Non-pigmented ciliary epithelial cell (primary cell): ENCODE results near the gene GPR42.
A peak's percentile ranks its signal among the peaks of the same experiment; 100 is the strongest.
"Not testable (repeated sequence)": the region's sequence is repeated elsewhere in the genome, so short reads cannot be mapped to it uniquely, and the experiment has no call there.

ENCODE experiments used
- DNase-seq: peaks from one replicate; pipeline ENCODE4 v3.0.0-alpha.2; 2010; ENCODE audit warnings: low read depth

Gene GPR42

DNA sequence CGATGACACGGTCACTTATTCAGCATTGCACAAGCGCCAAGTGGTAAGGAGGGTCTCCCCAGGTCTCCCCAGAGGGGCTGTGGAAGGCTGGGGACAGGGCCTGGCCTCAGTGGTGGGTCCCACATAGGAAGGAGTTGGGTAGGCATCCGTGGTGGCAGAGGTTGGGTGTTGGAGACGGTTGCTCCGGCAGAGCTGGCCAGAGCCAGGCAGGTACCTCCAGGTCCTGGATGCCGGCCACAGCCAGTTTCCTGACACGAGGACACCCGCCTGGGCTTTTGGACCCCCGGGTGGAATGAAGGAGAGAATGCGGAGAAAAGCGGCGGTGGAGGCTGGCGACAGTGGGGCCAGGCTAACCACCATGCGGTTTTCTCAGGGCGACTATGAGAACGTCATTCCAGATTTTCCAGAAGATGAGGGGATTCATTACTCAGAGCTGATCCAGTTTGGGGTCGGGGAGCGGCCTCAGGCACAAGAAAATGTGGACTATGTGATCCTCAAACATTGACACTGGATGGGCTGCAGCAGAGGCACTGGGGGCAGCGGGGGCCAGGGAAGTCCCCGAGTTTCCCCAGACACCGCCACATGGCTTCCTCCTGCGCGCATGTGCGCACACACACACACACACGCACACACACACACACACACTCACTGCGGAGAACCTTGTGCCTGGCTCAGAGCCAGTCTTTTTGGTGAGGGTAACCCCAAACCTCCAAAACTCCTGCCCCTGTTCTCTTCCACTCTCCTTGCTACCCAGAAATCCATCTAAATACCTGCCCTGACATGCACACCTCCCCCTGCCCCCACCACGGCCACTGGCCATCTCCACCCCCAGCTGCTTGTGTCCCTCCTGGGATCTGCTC, 24.4 kb upstream of the GPR42 start:
- DNase-seq = no peak

DNA sequence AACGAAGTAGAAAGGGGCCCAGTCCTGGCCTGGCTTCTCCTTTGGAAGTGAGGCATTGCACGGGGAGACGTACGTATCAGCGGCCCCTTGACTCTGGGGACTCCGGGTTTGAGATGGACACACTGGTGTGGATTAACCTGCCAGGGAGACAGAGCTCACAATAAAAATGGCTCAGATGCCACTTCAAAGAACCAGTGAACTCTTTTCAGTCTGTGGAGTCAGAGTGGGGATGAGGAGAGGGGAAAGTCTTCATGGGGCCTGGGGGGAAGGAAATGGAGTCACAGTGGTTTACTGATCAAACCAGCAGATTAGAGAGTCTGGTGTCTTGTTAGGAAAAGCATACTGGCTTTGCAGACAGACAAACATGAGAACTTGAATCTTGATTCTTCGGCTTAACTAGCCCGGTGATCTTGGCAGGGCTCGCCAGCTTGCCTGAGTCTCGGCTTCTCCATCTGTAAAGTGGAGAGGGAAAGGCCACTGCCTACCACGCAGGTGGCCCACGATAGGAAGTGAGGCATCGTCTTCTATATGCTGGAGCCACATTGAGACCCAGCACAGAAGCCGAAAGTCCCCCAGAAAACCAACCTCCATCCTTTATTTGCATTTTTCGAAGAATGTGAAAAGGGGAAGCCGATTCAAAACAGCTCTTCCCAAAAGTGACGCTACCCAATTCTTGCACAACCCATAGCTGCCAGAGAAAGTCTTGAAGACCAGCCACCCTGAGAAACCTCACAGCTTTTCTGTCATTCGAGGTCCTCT, 23.5 kb upstream of the GPR42 start, which contains the start of gene FFAR1:
Gene FFAR1, plus strand, starts transcription at position 732 of the 759 bp plus-strand sequence. CDS start 3,650 bp downstream, outside the sequence.
- no peak for DNase-seq

DNA sequence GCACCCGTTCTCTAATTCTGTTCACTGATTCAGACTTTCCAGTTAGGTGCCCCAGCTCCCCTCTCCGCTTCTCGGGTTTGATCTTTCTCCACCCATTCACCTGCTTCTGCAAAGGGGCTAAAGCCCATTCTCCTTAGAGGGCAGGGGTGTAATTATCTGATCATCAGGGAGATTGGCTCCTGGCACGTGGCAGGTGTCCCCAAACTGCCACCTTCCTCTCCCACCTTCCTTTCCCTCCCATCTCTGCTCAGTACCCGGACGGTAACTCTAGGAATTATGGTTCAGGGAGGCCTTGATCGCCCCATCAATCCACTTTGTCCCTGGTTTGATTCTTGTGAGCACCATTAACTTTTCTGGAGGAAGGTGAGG, 23.0 kb upstream of the GPR42 start:
- no peak for DNase-seq

DNA sequence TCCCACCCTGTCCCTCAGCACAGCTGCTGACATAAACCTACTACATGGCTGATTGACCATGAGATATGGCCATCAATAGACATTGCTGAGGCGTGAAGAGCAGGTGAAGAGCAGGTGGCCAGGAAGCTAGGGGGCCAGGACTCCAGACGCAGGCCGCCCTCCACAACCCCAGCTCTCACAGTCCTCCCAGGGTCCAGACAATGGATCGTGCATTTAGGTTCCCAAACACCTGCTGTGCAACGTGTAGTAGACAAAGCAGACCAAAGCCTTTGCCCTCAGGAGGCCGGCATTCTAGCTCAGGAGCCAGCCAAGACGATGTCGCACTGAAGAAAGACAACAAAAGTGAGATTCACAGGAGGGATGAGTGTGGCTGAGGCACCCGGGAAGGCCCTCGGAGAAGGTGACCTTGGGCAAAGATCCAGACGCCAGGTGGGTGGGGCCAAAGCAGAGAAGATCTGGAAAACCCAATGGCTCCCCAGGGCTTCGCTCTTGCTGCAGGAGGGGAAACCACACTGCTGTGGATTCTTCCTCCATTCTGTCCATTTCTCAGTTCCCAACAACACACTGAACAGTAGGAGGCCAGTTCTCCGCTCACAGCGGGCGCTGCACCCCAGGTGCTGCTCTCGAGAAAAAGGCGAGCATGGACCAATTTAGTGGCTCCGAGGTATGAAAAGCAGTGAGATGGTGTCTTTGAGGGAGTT, 21.8 kb upstream of the GPR42 start:
- DNase-seq = no peak

DNA sequence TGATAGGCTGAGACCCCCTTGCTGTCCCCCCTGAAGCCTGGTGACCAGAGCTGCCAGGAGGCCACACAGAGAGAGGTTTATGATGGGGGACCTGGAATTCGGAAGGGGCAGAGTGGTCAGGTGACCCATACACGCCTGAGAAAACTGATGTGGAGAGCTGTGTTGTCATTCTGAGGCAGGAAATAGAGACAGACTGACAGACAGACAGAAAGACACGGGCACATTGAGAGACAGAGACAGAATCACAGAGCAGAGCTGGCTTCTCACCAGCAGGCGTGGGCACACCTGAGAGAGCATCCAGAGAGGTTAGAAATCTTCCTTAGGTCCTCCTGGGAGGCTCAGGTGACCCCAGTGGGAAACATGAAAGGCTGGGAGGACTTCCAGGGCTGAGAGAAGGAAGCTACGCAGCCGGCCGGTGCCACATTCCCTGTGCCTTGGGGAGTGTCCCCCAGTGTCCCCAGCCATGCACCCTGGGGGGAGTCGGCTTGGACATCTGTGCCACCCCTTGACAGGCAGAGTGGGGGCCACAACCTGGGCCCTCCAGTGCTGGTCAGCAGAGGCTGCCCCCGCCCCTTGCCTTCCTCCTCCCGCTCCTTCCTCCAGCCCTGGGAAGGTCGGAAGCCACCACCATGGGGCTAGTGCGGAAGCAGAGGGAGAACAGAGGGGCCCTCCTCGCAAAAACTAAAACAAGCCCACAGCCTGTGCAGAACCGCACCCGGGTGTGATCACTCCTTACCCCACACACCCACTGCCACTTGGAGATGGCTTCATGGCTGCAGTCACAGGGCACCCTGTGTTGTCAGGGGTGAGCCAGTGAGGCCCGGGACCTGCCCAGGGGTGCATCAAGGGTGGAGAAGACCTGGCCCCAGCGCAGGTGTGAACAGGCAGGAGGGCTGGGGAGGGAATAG, 21.0 kb upstream of the GPR42 start:
- no peak for DNase-seq

DNA sequence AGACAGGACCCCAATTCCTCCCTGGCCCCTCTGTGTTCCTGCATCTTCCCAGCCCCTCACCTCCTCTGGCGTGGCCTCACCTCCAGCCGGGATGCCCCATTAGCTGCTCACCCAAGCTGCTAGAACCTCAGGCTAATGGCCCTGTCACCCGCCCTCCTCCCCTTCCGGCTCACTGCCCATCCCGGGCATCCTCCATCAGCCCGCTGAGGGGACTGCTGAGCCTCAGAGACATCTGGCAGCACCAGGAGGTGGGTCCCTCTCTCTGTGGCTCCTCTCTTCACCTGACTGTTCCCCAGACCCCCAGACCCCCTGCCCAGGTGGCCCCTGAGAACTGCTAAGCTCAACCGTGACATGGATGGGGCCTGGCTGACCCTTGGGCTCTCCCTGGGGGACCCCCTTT, 20.3 kb upstream of the GPR42 start:
- DNase-seq = no peak

DNA sequence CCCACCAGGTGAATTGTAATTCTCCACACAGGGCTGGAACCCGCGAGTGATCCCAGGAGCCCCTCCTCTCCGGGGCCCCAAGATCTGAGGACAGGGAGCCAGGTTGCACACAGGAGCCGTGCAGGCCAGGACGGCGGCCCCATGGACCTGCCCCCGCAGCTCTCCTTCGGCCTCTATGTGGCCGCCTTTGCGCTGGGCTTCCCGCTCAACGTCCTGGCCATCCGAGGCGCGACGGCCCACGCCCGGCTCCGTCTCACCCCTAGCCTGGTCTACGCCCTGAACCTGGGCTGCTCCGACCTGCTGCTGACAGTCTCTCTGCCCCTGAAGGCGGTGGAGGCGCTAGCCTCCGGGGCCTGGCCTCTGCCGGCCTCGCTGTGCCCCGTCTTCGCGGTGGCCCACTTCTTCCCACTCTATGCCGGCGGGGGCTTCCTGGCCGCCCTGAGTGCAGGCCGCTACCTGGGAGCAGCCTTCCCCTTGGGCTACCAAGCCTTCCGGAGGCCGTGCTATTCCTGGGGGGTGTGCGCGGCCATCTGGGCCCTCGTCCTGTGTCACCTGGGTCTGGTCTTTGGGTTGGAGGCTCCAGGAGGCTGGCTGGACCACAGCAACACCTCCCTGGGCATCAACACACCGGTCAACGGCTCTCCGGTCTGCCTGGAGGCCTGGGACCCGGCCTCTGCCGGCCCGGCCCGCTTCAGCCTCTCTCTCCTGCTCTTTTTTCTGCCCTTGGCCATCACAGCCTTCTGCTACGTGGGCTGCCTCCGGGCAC, 19.3 kb upstream of the GPR42 start:
- no peak for DNase-seq

DNA sequence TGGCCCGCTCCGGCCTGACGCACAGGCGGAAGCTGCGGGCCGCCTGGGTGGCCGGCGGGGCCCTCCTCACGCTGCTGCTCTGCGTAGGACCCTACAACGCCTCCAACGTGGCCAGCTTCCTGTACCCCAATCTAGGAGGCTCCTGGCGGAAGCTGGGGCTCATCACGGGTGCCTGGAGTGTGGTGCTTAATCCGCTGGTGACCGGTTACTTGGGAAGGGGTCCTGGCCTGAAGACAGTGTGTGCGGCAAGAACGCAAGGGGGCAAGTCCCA, 18.8 kb upstream of the GPR42 start:
- no peak for DNase-seq

DNA sequence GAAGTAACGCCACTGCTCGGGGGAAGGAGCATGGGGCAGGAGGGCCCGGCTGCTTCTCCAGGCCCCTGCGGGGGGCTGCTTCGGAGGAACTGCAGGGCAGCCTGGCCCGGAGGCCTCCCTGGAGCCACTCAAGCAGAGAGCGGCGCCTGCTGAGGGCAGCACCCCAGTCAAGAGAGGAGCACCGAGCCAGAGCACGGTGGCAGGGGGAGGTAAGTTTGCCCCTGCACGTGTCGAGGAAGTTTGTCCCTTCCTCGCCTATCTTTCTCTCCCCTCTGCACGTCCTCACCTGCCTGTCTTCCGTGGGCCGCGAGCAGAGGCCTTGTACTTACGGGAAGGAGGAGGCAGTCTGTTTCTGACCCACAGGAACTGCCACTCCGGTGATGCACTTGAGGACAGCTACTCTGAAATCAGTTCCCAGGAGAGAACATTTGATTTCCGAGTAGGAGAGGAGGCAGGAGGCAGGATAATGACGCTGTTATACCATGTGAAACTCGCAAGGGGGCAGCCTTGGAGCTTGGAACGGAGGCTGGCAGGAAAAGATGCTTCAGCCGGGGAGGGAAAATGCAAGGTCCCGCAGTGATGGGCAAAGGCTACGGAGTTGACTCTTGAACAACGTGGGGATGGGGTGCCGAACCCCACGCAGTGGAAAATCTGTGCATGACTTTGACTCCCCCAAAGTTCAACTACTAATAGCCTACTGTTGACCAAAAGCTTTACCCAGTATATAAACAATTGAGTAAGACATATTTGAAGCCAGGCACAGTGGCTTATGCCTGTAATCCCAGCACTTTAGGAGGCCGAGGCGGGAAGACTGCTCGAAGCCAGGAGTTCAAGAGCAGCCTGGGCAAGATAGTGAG, 18.2 kb upstream of the GPR42 start:
- DNase-seq = peak; percentile 20

DNA sequence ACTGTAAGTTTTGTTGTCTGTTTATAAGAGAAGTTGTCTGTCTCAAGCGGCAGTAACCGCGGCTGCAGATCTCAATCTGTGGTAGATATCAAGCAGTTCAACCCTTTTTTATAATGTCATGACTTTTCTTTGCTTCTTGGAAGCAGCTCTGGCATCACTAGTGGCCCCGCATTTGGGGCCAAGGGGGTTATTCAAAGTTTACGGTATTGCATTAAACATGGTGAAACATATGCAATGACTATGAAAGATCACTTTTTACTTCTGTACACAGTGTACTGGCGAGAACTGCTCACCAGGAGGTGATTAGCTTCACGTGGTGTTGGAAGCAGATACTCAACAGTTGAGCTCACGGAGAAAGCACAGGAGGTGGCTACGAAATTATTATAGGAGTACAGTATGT, 17.2 kb upstream of the GPR42 start:
- DNase-seq = no peak

DNA sequence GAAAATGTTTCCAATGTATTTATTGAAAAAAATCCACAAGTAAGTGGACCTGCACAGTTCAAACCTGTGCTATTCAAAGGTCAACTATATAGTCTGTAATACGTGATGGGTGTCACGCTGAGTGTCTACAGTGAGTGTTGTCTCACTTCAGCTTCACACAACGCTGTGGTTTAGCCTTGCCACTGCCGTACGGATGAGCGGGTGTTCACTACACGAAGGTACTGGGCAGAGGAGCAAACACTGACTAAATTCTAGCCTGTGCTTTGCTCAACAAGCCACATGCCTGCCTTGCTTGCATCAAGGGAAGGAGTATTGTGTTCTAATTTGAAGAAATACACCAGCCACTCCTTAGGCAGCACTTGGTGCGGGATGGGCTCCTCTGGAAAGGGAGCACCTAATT, 16.0 kb upstream of the GPR42 start:
- no peak for DNase-seq

DNA sequence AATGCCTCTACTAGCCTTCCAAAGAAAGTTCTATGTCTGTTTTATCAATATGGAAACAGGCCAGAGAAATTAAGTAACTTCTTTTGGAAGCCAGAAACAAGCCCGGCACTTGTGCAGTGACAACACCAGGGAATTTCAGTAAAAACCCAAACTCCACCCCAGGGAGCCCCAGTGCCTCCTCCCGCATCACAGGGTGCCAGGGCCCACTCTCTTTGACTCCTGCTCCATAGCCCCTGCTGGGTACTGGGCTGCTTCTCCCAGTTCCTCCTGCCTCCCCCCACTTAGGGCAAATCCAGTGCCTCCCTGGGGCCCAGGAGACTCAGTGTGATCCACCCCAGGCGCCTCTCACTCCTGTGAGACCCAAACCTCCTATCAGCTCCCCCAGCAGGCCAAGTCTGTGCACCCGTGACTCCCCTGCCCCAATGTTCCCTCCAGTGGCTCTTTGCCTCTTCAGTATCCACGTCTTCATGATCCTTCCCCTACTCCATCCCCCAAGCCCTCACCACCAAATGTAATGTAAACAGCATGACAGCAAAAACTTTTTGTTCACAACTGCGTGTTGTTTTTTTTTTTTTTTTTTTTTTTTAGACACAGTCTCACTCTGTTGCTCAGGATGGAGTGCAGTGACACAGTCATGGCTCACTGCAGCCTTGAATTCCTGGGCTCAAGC, 14.9 kb upstream of the GPR42 start:
- DNase-seq = no peak

DNA sequence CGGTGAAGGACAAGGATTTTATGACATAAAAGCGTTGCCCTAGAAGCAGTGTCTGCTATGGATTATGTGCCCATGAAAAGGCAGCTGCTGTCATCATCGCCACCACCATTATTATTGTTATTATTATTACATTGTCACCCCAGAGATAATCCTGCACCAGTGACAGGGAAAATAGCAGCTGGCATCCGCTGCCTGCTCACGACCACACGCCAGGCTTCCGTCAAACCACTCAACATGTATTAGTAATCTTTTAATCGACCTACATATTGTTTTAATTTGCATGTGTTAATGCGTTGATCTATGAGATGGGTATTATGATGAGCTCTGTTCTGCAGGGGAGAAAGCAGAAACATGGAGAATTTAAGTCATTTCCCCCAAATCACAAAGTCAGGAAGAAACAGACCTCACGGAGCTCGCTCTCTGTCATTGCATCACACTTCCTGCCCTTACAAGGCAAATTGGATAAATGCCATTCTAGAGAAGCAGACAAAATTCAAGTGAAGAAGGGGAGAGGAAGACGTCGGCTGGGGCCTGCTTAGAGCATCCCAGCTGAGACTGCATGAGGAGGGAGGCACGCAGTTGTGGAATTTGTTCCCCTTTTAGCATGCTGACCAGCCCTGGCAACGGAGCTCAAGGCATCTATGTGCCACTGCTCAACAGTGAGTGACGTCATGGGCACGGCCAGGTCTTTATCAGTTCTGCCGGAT, 12.8 kb upstream of the GPR42 start, which contains the start of gene FFAR3:
Gene FFAR3, plus strand, starts transcription at position 594 of the 707 bp plus-strand sequence. CDS start 431 bp downstream, outside the sequence.
- no peak for DNase-seq

DNA sequence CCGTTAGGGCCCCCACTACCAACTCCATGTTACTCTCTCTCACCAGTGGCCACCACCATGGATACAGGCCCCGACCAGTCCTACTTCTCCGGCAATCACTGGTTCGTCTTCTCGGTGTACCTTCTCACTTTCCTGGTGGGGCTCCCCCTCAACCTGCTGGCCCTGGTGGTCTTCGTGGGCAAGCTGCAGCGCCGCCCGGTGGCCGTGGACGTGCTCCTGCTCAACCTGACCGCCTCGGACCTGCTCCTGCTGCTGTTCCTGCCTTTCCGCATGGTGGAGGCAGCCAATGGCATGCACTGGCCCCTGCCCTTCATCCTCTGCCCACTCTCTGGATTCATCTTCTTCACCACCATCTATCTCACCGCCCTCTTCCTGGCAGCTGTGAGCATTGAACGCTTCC, 12.0 kb upstream of the GPR42 start:
- DNase-seq = not testable (repeated sequence)

DNA sequence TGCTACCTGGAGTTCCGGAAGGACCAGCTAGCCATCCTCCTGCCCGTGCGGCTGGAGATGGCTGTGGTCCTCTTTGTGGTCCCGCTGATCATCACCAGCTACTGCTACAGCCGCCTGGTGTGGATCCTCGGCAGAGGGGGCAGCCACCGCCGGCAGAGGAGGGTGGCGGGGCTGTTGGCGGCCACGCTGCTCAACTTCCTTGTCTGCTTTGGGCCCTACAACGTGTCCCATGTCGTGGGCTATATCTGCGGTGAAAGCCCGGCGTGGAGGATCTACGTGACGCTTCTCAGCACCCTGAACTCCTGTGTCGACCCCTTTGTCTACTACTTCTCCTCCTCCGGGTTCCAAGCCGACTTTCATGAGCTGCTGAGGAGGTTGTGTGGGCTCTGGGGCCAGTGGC, 11.5 kb upstream of the GPR42 start:
- DNase-seq = not testable (repeated sequence)

DNA sequence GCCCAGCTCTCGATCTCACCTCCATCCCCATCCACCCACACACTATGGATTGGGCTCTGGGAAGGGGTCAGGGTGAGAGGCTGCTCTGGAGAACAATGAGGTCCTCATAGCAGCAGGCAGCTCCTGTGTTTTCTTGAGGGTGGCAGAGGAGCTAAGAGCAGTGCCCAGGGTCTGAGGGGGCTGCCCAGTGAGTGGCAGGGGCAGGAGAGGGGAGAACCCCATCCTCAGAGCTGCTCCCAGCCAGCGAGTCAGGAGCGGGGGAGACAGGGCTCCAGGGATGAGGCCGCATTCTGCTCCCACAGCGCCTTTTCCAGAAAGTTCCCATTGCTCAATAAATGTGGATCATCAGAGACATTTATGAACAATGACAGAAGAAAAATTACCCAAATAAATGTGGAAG, 10.8 kb upstream of the GPR42 start:
- not testable (repeated sequence) for DNase-seq

DNA sequence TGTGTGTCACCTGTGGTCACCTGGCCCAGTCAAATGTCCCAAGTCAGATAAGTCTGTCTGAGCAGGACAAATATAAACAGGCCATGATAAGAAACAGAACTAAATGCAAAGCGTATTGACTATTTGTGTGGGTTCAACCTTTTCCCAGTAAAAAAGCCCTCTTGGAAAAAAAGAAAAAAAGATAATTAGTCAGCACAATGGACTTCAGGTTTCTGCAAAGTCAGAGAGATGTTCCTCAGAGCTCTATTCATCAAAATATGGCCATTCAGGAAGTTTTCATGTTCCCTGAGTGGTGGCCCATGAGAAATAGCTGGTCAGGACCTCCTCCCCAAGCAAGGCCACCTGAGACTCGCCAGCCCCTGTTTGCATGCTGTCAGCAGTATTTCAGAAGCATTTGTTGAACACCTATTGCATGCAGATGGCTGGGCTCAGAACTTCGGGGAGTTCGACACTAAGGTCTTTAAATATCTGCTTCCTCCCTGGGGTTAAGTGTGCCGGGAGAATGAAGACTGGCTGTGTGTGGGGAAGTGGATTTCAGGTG, 9.9 kb upstream of the GPR42 start:
- DNase-seq = no peak

DNA sequence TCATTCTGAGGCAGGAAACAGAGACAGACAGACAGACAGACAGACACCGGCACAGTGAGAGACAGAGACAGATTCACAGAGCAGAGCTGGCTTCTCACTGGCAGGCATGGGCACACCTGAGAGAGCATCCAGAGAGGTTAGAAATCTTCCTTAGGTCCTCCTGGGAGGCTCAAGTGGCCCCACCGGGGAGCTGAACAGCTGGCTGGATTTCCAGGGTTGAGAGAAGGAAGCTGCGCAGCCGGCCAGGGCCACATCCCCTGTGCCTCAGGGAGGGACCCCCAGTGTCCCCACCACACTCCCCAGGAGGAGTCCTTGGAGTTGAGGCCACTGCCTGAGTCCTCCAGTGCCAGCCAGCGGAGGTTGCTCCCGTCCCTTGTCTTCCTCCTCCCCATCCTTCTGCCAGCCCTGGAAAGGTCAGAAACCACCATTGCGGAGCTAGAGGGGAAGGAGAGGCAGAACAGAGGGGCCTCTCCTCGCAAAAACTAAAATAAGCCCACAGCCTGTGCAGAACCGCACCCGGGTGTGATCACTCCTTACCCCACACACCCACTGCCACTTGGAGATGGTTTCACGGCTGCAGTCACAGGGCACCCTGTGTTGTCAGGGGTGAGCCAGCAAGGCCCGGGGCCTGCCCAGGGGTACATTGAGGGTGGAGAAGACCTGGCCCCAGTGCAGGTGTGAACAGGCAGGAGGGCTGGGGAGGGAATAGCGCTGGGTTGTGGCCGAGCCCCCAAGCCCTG, 8.4 kb upstream of the GPR42 start:
- DNase-seq = no peak
